Calu3 (cell line): ENCODE results near the gene AHSP. TPM values are rescaled to one million over a fixed set of nuclear protein-coding genes. Genes with fewer than 3 reads are reported as not detected.

Source experiments
- BruUV-seq: library from RNA; stranded (reverse); fragments of 400-500 nt; replicated peaks from 2 replicates; lab custom pipeline; 2021; lab: Mats Ljungman, UMichigan
- CTCF ChIA-PET: fragments of 300-600 bp; sonication (Branson Sonifier 250); formaldehyde crosslinking; loops from one replicate; lab custom pipeline; 2022; ENCODE audit warnings: antibody characterized with exemption; lab: Charles Lee
- DNase-seq: peaks from one replicate; pipeline ENCODE4 v3.0.0; 2022
- H3K27ac Mint-ChIP-seq: one replicate; pipeline ENCODE4 v1.8.0; 2022; ENCODE audit warnings: mixed read lengths; ENCODE audit not compliant: unreplicated experiment
- H3K27me3 Mint-ChIP-seq: one replicate; pipeline ENCODE4 v1.8.0; 2022; ENCODE audit warnings: mixed read lengths; ENCODE audit not compliant: unreplicated experiment
- H3K36me3 Mint-ChIP-seq: one replicate; pipeline ENCODE4 v1.8.0; 2022; ENCODE audit warnings: mild to moderate bottlenecking, moderate library complexity, mixed read lengths; ENCODE audit not compliant: insufficient read depth, unreplicated experiment
- H3K4me1 Mint-ChIP-seq: one replicate; pipeline ENCODE4 v1.8.0; 2022; ENCODE audit warnings: mild to moderate bottlenecking, low read depth, mixed read lengths; ENCODE audit not compliant: unreplicated experiment
- H3K4me3 Mint-ChIP-seq: one replicate; pipeline ENCODE4 v1.8.0; 2022; ENCODE audit warnings: mild to moderate bottlenecking, low read depth, moderate library complexity, mixed read lengths; ENCODE audit not compliant: unreplicated experiment
- H3K9me3 Mint-ChIP-seq: one replicate; pipeline ENCODE4 v1.8.0; 2022; ENCODE audit warnings: low read depth, mixed read lengths; ENCODE audit not compliant: unreplicated experiment
- CTCF ChIP-seq: fragments of 200-600 bp; IDR thresholded peaks from one replicate; pipeline ENCODE4 v1.8.0; 2022; ENCODE audit warnings: antibody characterized with exemption; ENCODE audit not compliant: unreplicated experiment
- intact Hi-C: fragments of 100-400 bp; cut with micrococcal nuclease; formaldehyde crosslinking; loops from one replicate; pipeline ENCODE4 v1.10.0; 2022; ENCODE audit not compliant: unreplicated experiment
- total RNA-seq: library from RNA; stranded (reverse); gene quantifications from 2 replicates; pipeline ENCODE4 v1.2.3, GENCODE V29; 2022

Gene AHSP
- total RNA-seq, 1 experiment from 2014 or later: not detected

- intact Hi-C loops: no loop called here
- peaks cover 6% of the 10 kb centered on the region for H3K36me3 Mint-ChIP-seq
- H3K9me3 Mint-ChIP-seq: peaks cover 8% of the 10 kb centered on the region
- H3K4me1 Mint-ChIP-seq: peaks cover 9% of the 10 kb centered on the region
- no peak overlapping the region for H3K27ac Mint-ChIP-seq
- H3K4me3 Mint-ChIP-seq: no peak overlapping the region
- CTCF ChIA-PET: interaction anchor here (0.7 kb wide), 1 partner anchor 159 kb away, joined by 4 read pairs; the partner anchor contains the start of gene ITGAX
- no peak for DNase-seq
- H3K27me3 Mint-ChIP-seq: peaks cover 27% of the 10 kb centered on the region
- TF ChIP-seq CTCF: no peak
- no TSS peak for BruUV-seq
These were observed 13.8 kb upstream of the AHSP start for GRCh38 chr16:31513884-31514283.

- BruUV-seq: no TSS peak
- no peak overlapping the region for H3K4me3 Mint-ChIP-seq
- CTCF ChIA-PET: no interaction called here
These were observed 9.8 kb upstream of the AHSP start for GRCh38 chr16:31517800-31518402.

GRCh38 chr16:31519759-31520431, 7.8 kb upstream of the AHSP start:
- intact Hi-C loops: no loop called here
- Mint-ChIP-seq H3K4me1 (no peaks in the 10 kb centered on the region), H3K9me3 (peaks cover 8% of the 10 kb centered on the region), H3K4me3 (no peak overlapping the region), H3K27ac (no peak overlapping the region), H3K36me3 (no peaks in the 10 kb centered on the region), H3K27me3 (peaks cover 28% of the 10 kb centered on the region)
- no peak for DNase-seq
- TF ChIP-seq CTCF: no peak
- BruUV-seq: no TSS peak
- CTCF ChIA-PET: interaction anchor here (0.6 to 0.7 kb wide), 2 partner anchors 12 to 69 kb away, joined by 3 read pairs; partner anchors contain the start of gene RUSF1

More at GRCh38 chr16:31517800-31518402, 9.8 kb upstream of the AHSP start:
- H3K27me3 Mint-ChIP-seq: peaks cover 35% of the 10 kb centered on the region
- H3K9me3 Mint-ChIP-seq: peaks cover 8% of the 10 kb centered on the region
- intact Hi-C loops: no loop called here
- no peaks in the 10 kb centered on the region for H3K36me3 Mint-ChIP-seq
- DNase-seq: no peak
- H3K27ac Mint-ChIP-seq: no peak overlapping the region
- no peak for TF ChIP-seq CTCF
- peaks cover 4% of the 10 kb centered on the region for H3K4me1 Mint-ChIP-seq

- Mint-ChIP-seq H3K4me1 (no peaks in the 10 kb centered on the region), H3K27ac (no peak overlapping the region), H3K36me3 (no peaks in the 10 kb centered on the region), H3K27me3 (peaks cover 21% of the 10 kb centered on the region), H3K4me3 (no peak overlapping the region), H3K9me3 (peaks cover 6% of the 10 kb centered on the region)
- no peak for DNase-seq
- CTCF ChIA-PET: no interaction called here
- intact Hi-C loops: no loop called here
- no peak for TF ChIP-seq CTCF
- BruUV-seq: no TSS peak
These were observed 6.3 kb upstream of the AHSP start for GRCh38 chr16:31521368-31521767.
